GM12865 (cell line): Measurements from ENCODE around the gene CFAP46.

Source experiments
- DNase-seq: peaks from one replicate; pipeline ENCODE4 v3.0.0; 2010; ENCODE audit warnings: low read depth
- H3K4me3 ChIP-seq: 2 replicates; pipeline ENCODE4 v1.5.1; 2011; ENCODE audit warnings: mild to moderate bottlenecking, low read depth, low read length, control low read depth
- CTCF ChIP-seq: IDR thresholded peaks from 2 replicates; pipeline ENCODE4 v1.5.1; 2011; ENCODE audit warnings: low read length, control low read depth, low read depth, inconsistent platforms; ENCODE audit not compliant: insufficient read depth; ENCODE audit errors: missing control alignments

The CFAP46 gene

DNA sequence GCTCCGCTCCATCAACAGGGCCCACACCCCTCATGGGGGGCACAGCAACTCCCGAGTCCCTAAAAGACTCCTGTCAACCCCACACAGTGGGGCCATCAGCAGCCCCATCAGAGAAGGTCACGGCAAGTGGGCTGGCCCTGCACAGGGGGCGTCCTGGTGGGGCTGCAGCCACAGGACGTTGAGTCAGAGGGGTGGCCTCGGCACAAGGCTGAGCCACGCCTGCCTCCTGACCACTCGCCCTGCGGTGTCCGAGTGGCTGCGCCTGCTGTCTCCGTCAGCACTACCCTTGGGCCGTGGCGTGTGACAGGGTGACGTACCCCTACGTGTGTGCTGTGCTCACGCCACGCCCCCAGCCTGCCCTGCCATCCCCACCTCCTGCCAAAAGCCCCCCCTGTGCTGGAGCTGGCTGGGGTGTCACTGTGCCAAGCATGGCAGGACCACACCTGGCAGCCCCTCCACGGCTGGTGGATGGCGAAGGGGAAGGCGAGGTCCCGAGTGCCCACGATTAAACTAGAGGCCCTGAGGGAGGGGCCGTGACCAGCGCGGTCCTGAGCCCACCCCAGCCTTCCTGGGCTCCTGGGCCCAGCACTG lies 130.4 kb downstream of the CFAP46 start:
- no peak overlapping the region for H3K4me3 ChIP-seq
- DNase-seq: no peak
- TF ChIP-seq CTCF: no peak

DNA sequence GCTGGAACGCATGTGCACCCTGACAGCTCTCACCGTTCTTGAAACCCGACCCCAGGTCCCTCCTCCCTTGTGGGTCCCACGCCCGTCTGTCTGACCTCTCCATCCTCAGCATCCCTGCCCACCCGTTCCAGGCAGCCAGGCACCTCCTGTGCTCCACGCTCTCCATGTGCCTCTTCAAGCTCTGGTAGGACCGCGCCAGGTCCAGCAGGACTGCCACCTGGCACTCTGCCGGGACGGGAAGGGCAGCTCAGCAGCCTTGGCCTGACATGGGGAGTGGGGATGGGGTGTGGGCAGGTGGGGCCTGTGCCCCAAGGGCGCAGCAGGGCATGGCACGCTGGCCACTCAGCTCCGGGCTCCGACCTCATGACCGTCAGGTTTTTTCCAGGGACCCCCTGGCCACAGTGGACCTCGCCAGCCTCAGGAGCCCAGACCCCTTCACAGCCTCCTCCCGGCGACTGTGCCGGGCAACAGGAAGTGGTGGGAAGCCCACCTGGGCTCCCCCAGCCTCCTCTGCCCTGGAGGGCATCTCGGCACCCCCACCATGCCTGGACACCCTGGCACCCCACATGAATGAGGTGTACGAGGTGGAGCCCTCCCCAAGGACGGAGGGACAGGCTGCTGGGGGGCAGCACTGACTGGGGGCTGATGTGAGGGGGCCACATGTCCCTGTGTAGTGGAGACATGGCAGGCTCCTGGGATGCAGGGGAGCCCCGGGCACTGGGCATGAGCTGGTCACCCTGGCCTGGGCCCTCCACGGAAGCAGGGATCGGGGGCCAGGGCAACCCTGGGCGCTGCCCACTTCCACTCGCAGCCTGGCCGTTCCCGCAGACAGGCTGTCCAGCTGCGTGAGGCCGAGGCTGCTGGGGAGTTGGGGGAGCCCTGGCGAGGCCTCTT lies 131.3 kb downstream of the CFAP46 start:
- H3K4me3 ChIP-seq: no peak overlapping the region
- no peak for DNase-seq
- TF ChIP-seq CTCF: no peak

DNA sequence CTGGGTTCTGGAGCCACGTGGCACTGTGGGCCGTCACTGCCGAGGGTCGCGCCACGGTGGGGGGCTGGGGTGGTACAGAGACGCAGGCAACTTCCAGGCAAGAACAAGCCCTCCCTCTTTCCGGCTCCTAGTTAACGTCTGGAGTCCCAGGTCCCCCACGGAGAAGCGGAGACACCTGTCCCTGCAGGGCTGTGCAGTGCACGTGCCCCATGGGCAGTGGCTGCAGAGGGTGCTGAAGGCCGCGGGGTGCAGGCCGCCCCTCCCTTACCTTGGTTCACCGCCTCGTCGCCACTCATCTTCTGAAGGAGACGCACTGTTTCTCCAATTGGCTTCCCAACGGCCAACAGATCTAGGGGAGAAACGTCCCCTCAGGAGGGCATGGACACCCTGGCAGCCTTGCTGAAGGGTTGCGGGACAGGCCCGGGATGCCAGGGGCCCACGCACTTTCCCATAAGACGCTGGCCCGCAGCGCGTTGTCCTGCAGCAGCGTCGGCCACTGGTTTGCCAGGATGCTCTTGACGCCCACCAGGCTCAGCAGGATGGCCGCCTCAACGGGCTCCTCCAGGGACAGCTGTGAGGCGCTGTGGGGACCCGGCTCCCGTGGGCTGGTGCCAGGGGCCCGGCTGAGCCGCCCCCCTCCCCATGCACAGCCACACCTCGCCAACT lies 132.1 kb downstream of the CFAP46 start:
- no peak for DNase-seq
- TF ChIP-seq CTCF: no peak

GRCh38 chr10:132809232-132810140 lies 132.9 kb downstream of the CFAP46 start:
- no peak overlapping the region for H3K4me3 ChIP-seq
- TF ChIP-seq CTCF: no peak
- no peak for DNase-seq

More for the DNA sequence above, 132.1 kb downstream of the CFAP46 start:
- H3K4me3 ChIP-seq: no peak overlapping the region

DNA sequence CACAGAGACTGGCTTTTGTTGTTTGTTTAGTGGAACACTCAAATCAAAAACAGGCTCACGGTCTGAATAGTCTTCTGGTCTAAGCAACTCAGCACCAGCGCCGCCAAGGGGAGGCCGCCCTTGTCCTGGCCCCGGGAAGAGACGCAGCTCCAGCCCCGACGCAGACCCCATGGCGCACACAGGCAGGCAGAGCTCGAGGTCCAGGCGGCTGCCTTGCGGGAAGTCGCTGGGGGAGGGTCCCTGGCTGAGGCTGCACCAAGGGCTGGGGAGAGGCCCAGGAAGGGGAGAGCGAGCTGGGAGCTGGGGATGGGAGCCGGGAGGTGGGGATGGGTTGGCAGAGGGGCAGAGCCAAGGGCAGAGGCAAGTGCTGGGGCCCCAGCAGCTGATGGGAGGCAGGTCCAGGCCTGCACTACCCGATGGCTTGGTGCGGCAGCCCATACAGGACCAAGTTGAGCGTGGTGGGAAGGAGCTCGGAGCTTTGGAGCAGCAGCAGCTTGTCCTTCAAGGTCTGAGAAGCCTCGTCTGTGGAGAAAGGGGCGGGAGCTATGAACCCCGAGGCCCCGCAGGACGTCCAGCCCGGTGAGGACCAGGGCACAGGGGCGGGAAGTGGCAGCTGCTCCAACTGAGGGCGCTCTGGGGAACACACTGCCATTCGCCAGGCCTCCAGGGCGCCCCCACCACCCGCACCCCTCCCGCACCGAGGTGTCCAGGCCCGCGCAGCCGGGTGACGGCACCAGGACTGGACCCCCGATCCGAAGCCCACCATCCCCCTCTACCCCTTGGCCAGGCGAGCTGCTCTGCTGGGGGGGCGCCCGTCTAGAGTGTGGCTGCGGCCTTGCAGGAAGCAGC lies 133.8 kb downstream of the CFAP46 start:
- H3K4me3 ChIP-seq: no peak overlapping the region
- no peak for TF ChIP-seq CTCF
- no peak for DNase-seq
